Thyroid gland (tissue), 4 donors: Measurements from ENCODE around the gene MEIS1.

Experiments used
- CTCF ChIP-seq, 6 experiments: fragments of 200-600 bp in 3 of 6; fragments of 450-650 bp in 3 of 6; sonication (generic) in 3 of 6; IDR thresholded peaks; one replicate each; pipeline ENCODE4 v1.5.1; 2016 to 2019; ENCODE audit warnings: antibody characterized with exemption in 6 of 6, mild to moderate bottlenecking in 2 of 6, inconsistent platforms in 1 of 6, moderate library complexity in 1 of 6
- POLR2A ChIP-seq, 2 donors: fragments of 450-650 bp; IDR thresholded peaks; one replicate each; pipeline ENCODE4 v1.6.1; 2017; ENCODE audit warnings: antibody characterized with exemption in 2 of 2, mild to moderate bottlenecking in 2 of 2, moderate library complexity in 1 of 2

- TF ChIP-seq CTCF (IDR thresholded peaks at IDR 0.05) (no peak), POLR2A (IDR thresholded peaks at IDR 0.05) (no peak)
These were observed 20.6 kb downstream of the MEIS1 start for GRCh38 chr2:66455490-66455889.
